Measurements from ENCODE around the gene AMOT.

The AMOT gene

GRCh38 chrX:112837531-112837930 is 3.1 kb downstream of the AMOT start:
- DNase-seq (ENCODE audit: low read depth), result no peak

- no peak for DNase-seq (ENCODE audit: low read depth)
Measured at GRCh38 chrX:112835019-112835418, 5.6 kb downstream of the AMOT start.

GRCh38 chrX:112834031-112834845 is 6.4 kb downstream of the AMOT start:
- DNase-seq (ENCODE audit: low read depth), result peak; percentile 60

GRCh38 chrX:112832481-112833095 is 8.0 kb downstream of the AMOT start:
- DNase-seq (ENCODE audit: low read depth), result no peak

GRCh38 chrX:112830540-112830939 is 10.1 kb downstream of the AMOT start:
- no peak for DNase-seq (ENCODE audit: low read depth)

GRCh38 chrX:112827292-112827903 is 13.2 kb downstream of the AMOT start:
- no peak for DNase-seq (ENCODE audit: low read depth)

- DNase-seq (ENCODE audit: low read depth), result no peak
Measured at GRCh38 chrX:112826023-112826422, 14.6 kb downstream of the AMOT start.

- no peak for DNase-seq (ENCODE audit: low read depth)
Measured at GRCh38 chrX:112822892-112823291, 17.7 kb downstream of the AMOT start.

- DNase-seq (ENCODE audit: low read depth), result no peak
Measured at GRCh38 chrX:112820364-112821268, 20.0 kb downstream of the AMOT start.

- DNase-seq (ENCODE audit: low read depth), result no peak
Measured at GRCh38 chrX:112819813-112820212, 20.8 kb downstream of the AMOT start.

GRCh38 chrX:112819008-112819640 is 21.5 kb downstream of the AMOT start:
- DNase-seq (ENCODE audit: low read depth), result peak; percentile 70

GRCh38 chrX:112818114-112819007 is 22.3 kb downstream of the AMOT start:
- no peak for DNase-seq (ENCODE audit: low read depth)

- no peak for DNase-seq (ENCODE audit: low read depth)
Measured at GRCh38 chrX:112816908-112817307, 23.7 kb downstream of the AMOT start.

GRCh38 chrX:112814496-112814895 is 26.1 kb downstream of the AMOT start:
- DNase-seq (ENCODE audit: low read depth), result no peak

- DNase-seq (ENCODE audit: low read depth), result no peak
Measured at GRCh38 chrX:112812741-112813140, 27.9 kb downstream of the AMOT start.

- DNase-seq (ENCODE audit: low read depth), result no peak
Measured at GRCh38 chrX:112808651-112809195, 31.9 kb downstream of the AMOT start.

GRCh38 chrX:112808007-112808406 is 32.6 kb downstream of the AMOT start:
- no peak for DNase-seq (ENCODE audit: low read depth)

- no peak for DNase-seq (ENCODE audit: low read depth)
Measured at GRCh38 chrX:112803060-112803459, 37.6 kb downstream of the AMOT start.

- no peak for DNase-seq (ENCODE audit: low read depth)
Measured at GRCh38 chrX:112802541-112802940, 38.1 kb downstream of the AMOT start.

Measured in GM04503 (cell line).